HFFc6 (cell line): ENCODE measurements around the gene DPP8. TPM values are rescaled to one million over a fixed set of nuclear protein-coding genes. Genes with fewer than 3 reads are reported as not detected.

Experiments used
- DNase-seq: peaks from one replicate; pipeline ENCODE4 v3.0.0-alpha.2; 2018
- H3K27ac Mint-ChIP-seq: 2 replicates; pipeline ENCODE4 v1.8.0; 2020; ENCODE audit warnings: mild to moderate bottlenecking, mixed read lengths
- H3K27me3 Mint-ChIP-seq: 2 replicates; pipeline ENCODE4 v1.8.0; 2021; ENCODE audit warnings: mild to moderate bottlenecking, moderate library complexity, mixed read lengths; ENCODE audit not compliant: insufficient read depth
- H3K36me3 Mint-ChIP-seq: 2 replicates; pipeline ENCODE4 v1.8.0; 2021; ENCODE audit warnings: low read depth, mixed read lengths
- H3K4me1 Mint-ChIP-seq: 2 replicates; pipeline ENCODE4 v1.8.0; 2020; ENCODE audit warnings: low read depth, mixed read lengths
- H3K4me3 Mint-ChIP-seq: 2 replicates; pipeline ENCODE4 v1.8.0; 2020; ENCODE audit warnings: mild to moderate bottlenecking, moderate library complexity, mixed read lengths
- H3K9me3 Mint-ChIP-seq: 2 replicates; pipeline ENCODE4 v1.8.0; 2020; ENCODE audit warnings: mild to moderate bottlenecking, mixed read lengths
- CTCF ChIP-seq: fragments of 200-600 bp; sonication (generic); IDR thresholded peaks from 2 replicates; pipeline ENCODE4 v1.5.0; 2021; ENCODE audit warnings: antibody characterized with exemption, mild to moderate bottlenecking
- total RNA-seq, 6 experiments: library from RNA; stranded (reverse); fragmentation: NEBNext Ultra II Directional; extraction: Animal tissue kit (Norgen Biotek cat#: 25700); gene quantifications; 2 replicates in 1 of 6; 3 replicates in 5 of 6; pipeline ENCODE4 v1.2.3, GENCODE V29; 2021

Gene DPP8
- total RNA-seq, 6 experiments from 2014 or later = 24.9 to 34.9 (median 30.9) TPM

- DNase-seq = no peak
- no peaks in the 10 kb centered on the region for H3K4me1 Mint-ChIP-seq
- H3K9me3 Mint-ChIP-seq = no peaks in the 10 kb centered on the region
- no peak overlapping the region for H3K27ac Mint-ChIP-seq
- no peaks in the 10 kb centered on the region for H3K27me3 Mint-ChIP-seq
- peaks cover 17% of the 10 kb centered on the region; the same call in 1 of the 2 replicates for H3K36me3 Mint-ChIP-seq
- H3K4me3 Mint-ChIP-seq = no peak overlapping the region
- TF ChIP-seq CTCF = no peak
These were observed 8.2 kb downstream of the DPP8 start for GRCh38 chr15:65509321-65509720.

GRCh38 chr15:65494076-65494475, 23.4 kb downstream of the DPP8 start:
- DNase-seq = no peak
- TF ChIP-seq CTCF = no peak
- peaks cover 27% of the 10 kb centered on the region for H3K36me3 Mint-ChIP-seq
- H3K27me3 Mint-ChIP-seq = no peaks in the 10 kb centered on the region
- H3K9me3 Mint-ChIP-seq = no peaks in the 10 kb centered on the region
- H3K27ac Mint-ChIP-seq = no peak overlapping the region
- H3K4me1 Mint-ChIP-seq = no peaks in the 10 kb centered on the region
- H3K4me3 Mint-ChIP-seq = no peak overlapping the region

GRCh38 chr15:65484876-65485275, 32.6 kb downstream of the DPP8 start:
- H3K4me3 Mint-ChIP-seq = no peak overlapping the region
- peaks cover 22% of the 10 kb centered on the region; the same call in 1 of the 2 replicates for H3K36me3 Mint-ChIP-seq
- no peak for DNase-seq
- no peaks in the 10 kb centered on the region for H3K9me3 Mint-ChIP-seq
- TF ChIP-seq CTCF = no peak
- no peaks in the 10 kb centered on the region for H3K4me1 Mint-ChIP-seq
- H3K27ac Mint-ChIP-seq = no peak overlapping the region
- no peaks in the 10 kb centered on the region for H3K27me3 Mint-ChIP-seq

GRCh38 chr15:65476903-65477302, 40.6 kb downstream of the DPP8 start:
- peak; percentile 75 for DNase-seq
- Mint-ChIP-seq H3K36me3 (peaks cover 13% of the 10 kb centered on the region), H3K27ac (peak overlapping the region; percentile 73), H3K4me3 (peak overlapping the region; percentile 20), H3K4me1 (peaks cover 16% of the 10 kb centered on the region), H3K27me3 (no peaks in the 10 kb centered on the region; the same call in 1 of the 2 replicates), H3K9me3 (no peaks in the 10 kb centered on the region)
- no peak for TF ChIP-seq CTCF

- peaks cover 23% of the 10 kb centered on the region for H3K36me3 Mint-ChIP-seq
- H3K27ac Mint-ChIP-seq = no peak overlapping the region
- peak; percentile 10 for DNase-seq
- no peaks in the 10 kb centered on the region for H3K27me3 Mint-ChIP-seq
- no peak for TF ChIP-seq CTCF
- H3K4me3 Mint-ChIP-seq = no peak overlapping the region
- no peaks in the 10 kb centered on the region for H3K9me3 Mint-ChIP-seq
- H3K4me1 Mint-ChIP-seq = peaks cover 17% of the 10 kb centered on the region
These were observed 46.6 kb downstream of the DPP8 start for GRCh38 chr15:65470866-65471265.
